ENCODE measurements around the gene PDZRN3.

The PDZRN3 gene

DNA sequence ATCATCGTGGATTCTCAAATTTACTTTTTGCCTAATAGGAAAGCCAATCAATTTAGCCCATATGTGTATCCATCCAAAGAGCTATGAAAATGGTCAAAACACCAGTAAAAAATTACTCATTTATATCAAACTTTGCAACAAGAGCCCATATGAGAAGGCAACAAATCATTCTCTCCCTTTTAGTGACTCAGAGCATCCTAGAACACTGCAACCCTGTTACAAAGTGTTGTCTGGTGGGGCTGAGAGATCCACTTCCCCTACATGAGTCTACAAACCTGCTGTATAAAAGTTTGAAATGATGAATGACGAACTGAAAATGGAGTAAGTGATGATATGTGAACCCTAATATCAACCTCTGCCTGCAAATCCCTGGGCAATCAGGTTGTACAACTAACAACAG, 23.3 kb downstream of the PDZRN3 start:
- H3K4me3 ChIP-seq (replicated peaks; ENCODE audit: low read depth, low read length): no peak overlapping the region
- DNase-seq (ENCODE audit: extremely low read depth, low read depth): no peak
- TF ChIP-seq, protein P1, sequence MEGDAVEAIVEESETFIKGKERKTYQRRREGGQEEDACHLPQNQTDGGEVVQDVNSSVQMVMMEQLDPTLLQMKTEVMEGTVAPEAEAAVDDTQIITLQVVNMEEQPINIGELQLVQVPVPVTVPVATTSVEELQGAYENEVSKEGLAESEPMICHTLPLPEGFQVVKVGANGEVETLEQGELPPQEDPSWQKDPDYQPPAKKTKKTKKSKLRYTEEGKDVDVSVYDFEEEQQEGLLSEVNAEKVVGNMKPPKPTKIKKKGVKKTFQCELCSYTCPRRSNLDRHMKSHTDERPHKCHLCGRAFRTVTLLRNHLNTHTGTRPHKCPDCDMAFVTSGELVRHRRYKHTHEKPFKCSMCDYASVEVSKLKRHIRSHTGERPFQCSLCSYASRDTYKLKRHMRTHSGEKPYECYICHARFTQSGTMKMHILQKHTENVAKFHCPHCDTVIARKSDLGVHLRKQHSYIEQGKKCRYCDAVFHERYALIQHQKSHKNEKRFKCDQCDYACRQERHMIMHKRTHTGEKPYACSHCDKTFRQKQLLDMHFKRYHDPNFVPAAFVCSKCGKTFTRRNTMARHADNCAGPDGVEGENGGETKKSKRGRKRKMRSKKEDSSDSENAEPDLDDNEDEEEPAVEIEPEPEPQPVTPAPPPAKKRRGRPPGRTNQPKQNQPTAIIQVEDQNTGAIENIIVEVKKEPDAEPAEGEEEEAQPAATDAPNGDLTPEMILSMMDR (IDR thresholded peaks at IDR 0.05; ENCODE audit: low read depth, low read length, missing control alignments): no peak

DNA sequence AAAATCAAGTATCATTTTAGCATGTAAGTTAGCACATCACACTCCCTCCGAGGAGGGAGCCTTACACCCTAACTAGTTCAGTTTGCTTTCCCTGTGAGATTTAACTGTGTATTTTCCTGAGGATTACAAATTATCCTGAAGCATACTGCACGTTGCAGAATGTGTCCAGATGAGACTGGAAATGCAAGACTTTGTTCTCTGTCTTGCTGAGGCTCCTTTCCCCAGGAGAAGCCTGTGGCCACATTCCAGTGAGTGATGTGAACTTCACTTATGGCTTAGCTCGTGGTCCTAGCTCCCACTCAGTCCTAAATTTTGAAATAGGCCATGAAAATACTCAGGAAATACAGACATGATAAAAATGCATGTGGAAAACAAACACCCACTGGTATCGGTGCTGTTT, 23.7 kb downstream of the PDZRN3 start:
- no peak overlapping the region for H3K4me3 ChIP-seq (replicated peaks; ENCODE audit: low read depth, low read length)
- TF ChIP-seq, protein P1 (IDR thresholded peaks at IDR 0.05; ENCODE audit: low read depth, low read length, missing control alignments): no peak
- DNase-seq (ENCODE audit: extremely low read depth, low read depth): no peak

DNA sequence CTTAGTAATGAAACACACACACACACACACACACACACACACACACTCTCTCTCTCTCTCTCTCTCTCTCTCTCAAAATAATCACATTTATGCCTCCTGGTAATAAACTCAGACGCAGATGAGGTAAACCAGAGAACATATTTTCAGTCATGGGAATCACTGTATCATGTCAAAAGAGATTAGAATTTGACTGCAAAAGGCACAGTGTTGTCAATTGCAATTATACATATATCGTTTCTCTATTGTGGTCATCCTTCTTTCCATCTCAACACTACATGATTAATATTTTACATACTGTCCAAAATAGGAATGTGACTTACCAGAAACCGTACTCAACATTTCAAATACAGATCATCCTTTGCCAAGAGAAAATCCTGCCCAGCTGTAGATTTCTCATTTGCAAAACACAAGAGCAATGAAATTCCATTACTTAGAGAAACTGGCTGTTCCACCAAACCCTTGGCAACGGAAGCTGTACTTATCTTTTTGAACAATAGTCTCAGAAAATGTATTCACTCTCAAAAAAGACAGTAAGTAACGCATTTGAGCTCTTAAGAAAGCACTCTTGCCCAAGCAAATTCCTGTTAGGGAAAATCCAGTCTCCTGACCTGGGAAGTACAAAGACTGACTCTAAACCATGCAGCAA, 24.3 kb downstream of the PDZRN3 start:
- no peak overlapping the region for H3K4me3 ChIP-seq (replicated peaks; ENCODE audit: low read depth, low read length)
- no peak for DNase-seq (ENCODE audit: extremely low read depth, low read depth)
- TF ChIP-seq, protein P1 (IDR thresholded peaks at IDR 0.05; ENCODE audit: low read depth, low read length, missing control alignments): no peak

DNA sequence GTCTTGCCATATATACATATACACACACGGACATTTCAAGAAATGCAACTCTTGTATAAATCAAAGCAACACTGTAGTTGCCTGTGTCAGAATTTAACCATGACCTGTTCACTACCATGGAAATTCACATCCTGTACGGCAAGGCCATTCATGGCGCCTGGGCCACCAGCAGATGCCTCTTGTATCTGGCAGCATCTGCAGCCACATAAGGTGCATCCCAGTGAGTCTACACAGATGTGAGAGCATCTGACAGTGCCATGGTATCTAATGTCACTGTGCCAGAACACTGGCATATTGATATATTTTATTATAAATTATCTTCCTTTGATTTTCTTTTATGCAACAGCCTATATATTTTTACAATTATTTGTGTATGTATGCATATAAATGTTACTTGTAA, 25.1 kb downstream of the PDZRN3 start:
- no peak for DNase-seq (ENCODE audit: extremely low read depth, low read depth)
- TF ChIP-seq, protein P1 (IDR thresholded peaks at IDR 0.05; ENCODE audit: low read depth, low read length, missing control alignments): no peak
- no peak overlapping the region for H3K4me3 ChIP-seq (replicated peaks; ENCODE audit: low read depth, low read length)

DNA sequence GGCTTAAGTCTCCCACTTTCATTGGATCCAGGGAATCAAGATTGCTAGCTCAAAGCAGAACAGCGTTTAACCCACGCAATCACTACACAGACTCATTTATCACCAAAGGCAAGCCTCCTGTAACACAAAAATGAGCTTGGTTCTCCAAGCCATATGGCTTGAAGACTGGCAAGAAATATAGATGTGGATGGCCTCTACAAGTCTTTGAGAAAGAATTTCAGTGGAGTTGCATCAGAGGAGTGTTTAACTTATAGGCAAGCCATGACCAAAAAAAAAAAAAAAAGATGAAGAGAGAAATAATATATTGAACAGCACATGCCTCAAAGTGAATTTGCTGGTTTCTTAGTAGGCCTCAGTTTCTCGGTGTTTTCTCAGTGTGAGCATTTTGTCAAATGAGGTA, 27.3 kb downstream of the PDZRN3 start:
- TF ChIP-seq, protein P1 (IDR thresholded peaks at IDR 0.05; ENCODE audit: low read depth, low read length, missing control alignments): no peak
- DNase-seq (ENCODE audit: extremely low read depth, low read depth): no peak
- H3K4me3 ChIP-seq (replicated peaks; ENCODE audit: low read depth, low read length): no peak overlapping the region

DNA sequence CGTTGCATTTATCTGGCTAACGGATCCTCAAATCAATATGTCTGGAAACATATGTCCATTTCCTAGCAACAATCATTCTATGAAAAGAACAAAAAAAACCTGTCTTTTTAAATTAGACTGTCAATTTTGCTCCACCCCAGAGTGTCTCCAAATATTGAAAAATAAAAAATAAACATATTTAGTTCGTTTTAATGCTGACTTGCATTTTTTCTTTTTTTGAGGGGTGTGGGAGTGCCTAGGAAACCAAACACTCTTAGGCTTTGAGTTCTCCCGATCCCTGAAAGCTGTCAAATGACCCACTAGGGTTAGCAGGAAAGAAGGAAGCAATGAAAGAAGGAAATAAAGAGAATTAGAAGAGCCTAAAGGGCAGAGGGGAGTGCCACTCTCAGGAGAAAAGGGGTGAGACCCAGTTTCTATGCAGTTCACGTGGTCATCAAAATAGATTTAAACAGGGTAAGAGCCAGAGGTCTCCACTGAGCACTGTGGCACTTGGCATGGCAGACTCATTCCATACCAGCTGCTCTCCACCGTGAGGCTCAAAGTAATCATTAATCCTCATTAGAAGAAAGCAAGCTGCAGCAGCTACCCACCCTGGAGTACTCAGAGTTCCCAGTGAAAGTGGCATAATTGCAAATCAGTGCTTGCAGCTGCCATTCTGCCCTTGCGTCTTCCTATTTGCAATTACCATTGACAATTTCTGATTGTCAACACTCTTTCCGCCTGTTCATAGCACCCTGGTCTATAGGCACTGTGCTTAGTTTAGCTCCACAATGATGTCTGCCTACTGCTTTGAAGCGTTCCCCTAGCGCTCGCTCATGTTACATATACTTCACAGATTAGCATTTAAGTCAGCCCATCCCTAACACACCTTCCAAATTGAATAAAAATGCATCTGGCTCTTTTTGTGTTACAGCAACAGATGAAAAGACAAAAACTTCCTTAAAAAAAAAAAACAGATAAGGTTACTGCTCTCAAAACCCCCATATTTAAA, 32.3 kb downstream of the PDZRN3 start:
- TF ChIP-seq, protein P1 (IDR thresholded peaks at IDR 0.05; ENCODE audit: low read depth, low read length, missing control alignments): no peak
- DNase-seq (ENCODE audit: extremely low read depth, low read depth): no peak
- H3K4me3 ChIP-seq (replicated peaks; ENCODE audit: low read depth, low read length): no peak overlapping the region

Data from HFF-Myc (cell line).